Nephron progenitor cell (in vitro differentiated cells): Measurements from ENCODE around the gene CNOT6L.

Experiments used
- DNase-seq: peaks from one replicate; pipeline ENCODE4 v3.0.0; 2021
- H3K27ac Mint-ChIP-seq: 2 replicates; pipeline ENCODE4 v1.8.0; 2021; ENCODE audit warnings: mild to moderate bottlenecking, moderate library complexity, mixed read lengths
- H3K27me3 Mint-ChIP-seq: 2 replicates; pipeline ENCODE4 v1.8.0; 2021; ENCODE audit warnings: mild to moderate bottlenecking, low read depth, mixed read lengths; ENCODE audit not compliant: poor library complexity
- H3K36me3 Mint-ChIP-seq: 2 replicates; pipeline ENCODE4 v1.8.0; 2021; ENCODE audit warnings: low read depth, mixed read lengths
- H3K4me1 Mint-ChIP-seq: 2 replicates; pipeline ENCODE4 v1.8.0; 2021; ENCODE audit warnings: mixed read lengths
- H3K4me3 Mint-ChIP-seq: 2 replicates; pipeline ENCODE4 v1.8.0; 2021; ENCODE audit warnings: mild to moderate bottlenecking, moderate library complexity, mixed read lengths
- H3K9me3 Mint-ChIP-seq: 2 replicates; pipeline ENCODE4 v1.8.0; 2021; ENCODE audit warnings: mild to moderate bottlenecking, moderate library complexity, mixed read lengths
- CTCF ChIP-seq: fragments of 200-600 bp; sonication (generic); IDR thresholded peaks from 2 replicates; pipeline ENCODE4 v1.5.0; 2021; ENCODE audit warnings: antibody characterized with exemption

CNOT6L gene

DNA sequence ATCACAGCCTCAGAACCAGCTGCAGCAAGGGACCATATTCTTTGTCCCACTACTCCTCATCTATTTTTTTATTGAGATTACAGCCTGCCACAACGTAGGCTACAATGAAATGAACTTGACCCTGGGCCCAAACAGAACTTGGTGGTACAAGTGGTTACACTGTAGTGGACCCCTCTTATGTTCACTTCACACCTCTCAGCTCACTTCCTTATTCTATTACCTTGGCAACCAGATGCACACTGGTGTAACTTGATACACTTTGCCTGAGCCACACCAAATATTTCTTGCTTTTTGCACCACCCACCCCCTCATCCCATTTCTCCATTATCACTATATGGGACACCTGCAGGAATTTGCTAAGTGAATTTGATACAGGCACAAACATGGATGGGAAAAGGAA lies 107.7 kb downstream of the CNOT6L start:
- H3K27me3 Mint-ChIP-seq = peaks cover 3% of the 10 kb centered on the region
- DNase-seq = no peak
- peaks cover 12% of the 10 kb centered on the region for H3K4me1 Mint-ChIP-seq
- H3K36me3 Mint-ChIP-seq = no peaks in the 10 kb centered on the region
- no peak overlapping the region for H3K4me3 Mint-ChIP-seq
- no peak for TF ChIP-seq CTCF
- no peak overlapping the region for H3K27ac Mint-ChIP-seq
- no peaks in the 10 kb centered on the region for H3K9me3 Mint-ChIP-seq

- Mint-ChIP-seq H3K9me3 (no peaks in the 10 kb centered on the region), H3K4me1 (peaks cover 12% of the 10 kb centered on the region), H3K27ac (no peak overlapping the region), H3K4me3 (no peak overlapping the region), H3K27me3 (peaks cover 3% of the 10 kb centered on the region), H3K36me3 (no peaks in the 10 kb centered on the region)
- DNase-seq = no peak
- TF ChIP-seq CTCF = no peak
Observed at GRCh38 chr4:77710684-77711083, 108.5 kb downstream of the CNOT6L start.

DNA sequence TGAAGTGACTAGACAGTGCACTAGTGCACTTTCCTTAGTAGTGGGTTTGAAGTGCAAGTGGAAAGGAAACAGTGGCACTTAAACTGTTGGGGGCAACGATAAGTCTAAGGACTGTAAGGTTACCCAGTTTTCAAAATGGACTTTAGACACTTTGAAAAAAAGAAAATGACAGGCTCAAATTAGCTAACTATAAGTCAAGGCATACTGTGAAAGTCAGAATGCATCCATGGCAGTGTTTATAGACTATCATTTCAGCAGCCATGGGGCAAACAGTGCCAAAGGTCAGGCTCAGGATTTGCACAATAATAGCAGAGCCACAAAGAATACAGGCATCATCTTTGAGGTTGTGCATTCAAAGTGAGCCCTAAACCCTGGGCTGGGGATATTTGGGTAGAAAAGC lies 109.1 kb downstream of the CNOT6L start:
- H3K27ac Mint-ChIP-seq = no peak overlapping the region
- H3K36me3 Mint-ChIP-seq = no peaks in the 10 kb centered on the region
- H3K4me3 Mint-ChIP-seq = no peak overlapping the region
- DNase-seq = no peak
- no peaks in the 10 kb centered on the region for H3K9me3 Mint-ChIP-seq
- peaks cover 3% of the 10 kb centered on the region for H3K27me3 Mint-ChIP-seq
- H3K4me1 Mint-ChIP-seq = peaks cover 12% of the 10 kb centered on the region
- no peak for TF ChIP-seq CTCF

DNA sequence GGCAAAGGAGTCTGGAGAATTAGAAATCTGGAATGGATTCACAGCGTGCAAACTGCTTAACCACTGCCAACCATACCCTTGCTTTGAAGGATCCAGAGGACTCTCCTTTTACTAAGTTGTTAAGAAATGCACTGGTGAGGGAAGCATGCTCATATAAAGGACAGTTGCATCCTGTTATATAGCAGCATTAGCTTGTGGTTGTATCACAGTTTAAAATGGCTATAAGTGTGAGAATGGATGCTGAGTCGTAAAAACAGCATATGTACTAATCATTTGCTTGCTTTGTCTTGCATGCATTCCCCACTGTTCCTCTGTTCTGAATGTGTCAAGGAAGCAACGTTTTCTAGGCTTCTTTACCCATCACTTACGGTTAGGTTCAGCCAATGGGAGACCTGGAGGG lies 112.5 kb downstream of the CNOT6L start:
- no peak overlapping the region for H3K27ac Mint-ChIP-seq
- peaks cover 3% of the 10 kb centered on the region for H3K27me3 Mint-ChIP-seq
- no peaks in the 10 kb centered on the region for H3K9me3 Mint-ChIP-seq
- H3K4me3 Mint-ChIP-seq = no peak overlapping the region
- H3K36me3 Mint-ChIP-seq = no peaks in the 10 kb centered on the region
- H3K4me1 Mint-ChIP-seq = peaks cover 12% of the 10 kb centered on the region
- DNase-seq = no peak
- no peak for TF ChIP-seq CTCF

- Mint-ChIP-seq H3K4me3 (no peak overlapping the region), H3K27me3 (peaks cover 3% of the 10 kb centered on the region), H3K36me3 (no peaks in the 10 kb centered on the region), H3K9me3 (no peaks in the 10 kb centered on the region), H3K27ac (no peak overlapping the region), H3K4me1 (peaks cover 25% of the 10 kb centered on the region)
- no peak for TF ChIP-seq CTCF
- no peak for DNase-seq
Observed at GRCh38 chr4:77703666-77704065, 115.5 kb downstream of the CNOT6L start.

- H3K9me3 Mint-ChIP-seq = no peaks in the 10 kb centered on the region
- no peak for TF ChIP-seq CTCF
Observed at GRCh38 chr4:77701121-77701520, 118.0 kb downstream of the CNOT6L start.

More at GRCh38 chr4:77701121-77701520, 118.0 kb downstream of the CNOT6L start:
- H3K4me3 Mint-ChIP-seq = no peak overlapping the region
- H3K27me3 Mint-ChIP-seq = no peaks in the 10 kb centered on the region
- peaks cover 41% of the 10 kb centered on the region for H3K4me1 Mint-ChIP-seq
- no peak for DNase-seq
- H3K36me3 Mint-ChIP-seq = no peaks in the 10 kb centered on the region
- H3K27ac Mint-ChIP-seq = no peak overlapping the region
